ENCODE data around the gene SLC2A4.
"Not testable (repeated sequence)": the region's sequence is repeated elsewhere in the genome, so short reads cannot be mapped to it uniquely, and the experiment has no call there.

The SLC2A4 gene

DNA sequence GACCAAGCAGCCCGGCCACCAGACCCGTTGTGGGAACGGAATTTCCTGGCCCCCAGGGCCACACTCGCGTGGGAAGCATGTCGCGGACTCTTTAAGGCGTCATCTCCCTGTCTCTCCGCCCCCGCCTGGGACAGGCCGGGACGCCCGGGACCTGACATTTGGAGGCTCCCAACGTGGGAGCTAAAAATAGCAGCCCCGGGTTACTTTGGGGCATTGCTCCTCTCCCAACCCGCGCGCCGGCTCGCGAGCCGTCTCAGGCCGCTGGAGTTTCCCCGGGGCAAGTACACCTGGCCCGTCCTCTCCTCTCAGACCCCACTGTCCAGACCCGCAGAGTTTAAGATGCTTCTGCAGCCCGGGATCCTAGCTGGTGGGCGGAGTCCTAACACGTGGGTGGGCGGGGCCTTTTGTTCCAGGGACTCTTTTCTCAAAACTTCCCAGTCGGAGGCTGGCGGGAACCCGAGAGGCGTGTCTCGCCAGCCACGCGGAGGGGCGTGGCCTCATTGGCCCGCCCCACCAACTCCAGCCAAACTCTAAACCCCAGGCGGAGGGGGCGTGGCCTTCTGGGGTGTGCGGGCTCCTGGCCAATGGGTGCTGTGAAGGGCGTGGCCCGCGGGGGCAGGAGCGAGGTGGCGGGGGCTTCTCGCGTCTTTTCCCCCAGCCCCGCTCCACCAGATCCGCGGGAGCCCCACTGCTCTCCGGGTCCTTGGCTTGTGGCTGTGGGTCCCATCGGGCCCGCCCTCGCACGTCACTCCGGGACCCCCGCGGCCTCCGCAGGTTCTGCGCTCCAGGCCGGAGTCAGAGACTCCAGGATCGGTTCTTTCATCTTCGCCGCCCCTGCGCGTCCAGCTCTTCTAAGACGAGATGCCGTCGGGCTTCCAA lies at the start of gene SLC2A4:
TSS of gene SLC2A4 (plus strand) at position 645 of the 879 bp plus-strand sequence. CDS start at position 862, 217 bp downstream.
- DNase-seq (ENCODE audit: low spot score) (peak; percentile 61), FAIRE-seq (no peak)

DNA sequence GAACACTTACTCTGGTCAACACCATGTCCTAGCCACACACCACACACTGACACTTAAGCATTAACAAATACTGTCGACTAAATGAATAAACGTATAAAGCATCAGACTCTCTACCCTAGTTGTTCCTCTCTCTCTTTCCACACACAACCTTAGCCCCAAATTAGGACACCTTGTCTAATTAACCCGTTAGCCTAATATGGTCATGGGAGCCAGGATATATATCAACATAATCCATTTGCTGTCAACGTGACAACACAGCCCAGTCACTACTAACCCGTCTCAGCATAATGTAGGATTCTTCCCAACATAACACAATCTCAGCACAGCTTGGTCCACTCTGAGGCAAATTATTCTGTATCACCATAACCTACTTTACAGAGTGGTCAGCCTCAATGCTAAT lies 49.4 kb upstream of the SLC2A4 start:
- FAIRE-seq, result no peak

DNA sequence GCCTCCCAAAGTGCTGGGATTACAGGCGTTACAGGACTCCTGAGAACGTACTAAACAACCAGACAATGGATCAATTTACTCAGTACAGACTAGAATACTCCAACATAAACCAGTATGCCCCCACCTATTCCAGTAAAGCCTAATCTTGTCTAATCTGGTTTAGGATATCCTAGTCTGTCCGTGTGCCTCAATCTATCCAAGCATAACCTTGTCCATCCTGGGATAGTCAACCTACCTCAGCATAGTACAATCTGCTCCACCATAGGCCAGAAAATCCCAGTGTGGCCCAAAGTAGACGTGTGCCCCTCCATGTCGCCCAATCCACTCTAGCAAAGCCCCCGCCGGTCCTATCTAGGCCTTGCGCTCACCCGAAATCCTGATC lies 47.8 kb upstream of the SLC2A4 start:
- DNase-seq (ENCODE audit: low spot score), result no peak

More for the DNA sequence above, 49.4 kb upstream of the SLC2A4 start:
- DNase-seq (ENCODE audit: low spot score), result no peak

DNA sequence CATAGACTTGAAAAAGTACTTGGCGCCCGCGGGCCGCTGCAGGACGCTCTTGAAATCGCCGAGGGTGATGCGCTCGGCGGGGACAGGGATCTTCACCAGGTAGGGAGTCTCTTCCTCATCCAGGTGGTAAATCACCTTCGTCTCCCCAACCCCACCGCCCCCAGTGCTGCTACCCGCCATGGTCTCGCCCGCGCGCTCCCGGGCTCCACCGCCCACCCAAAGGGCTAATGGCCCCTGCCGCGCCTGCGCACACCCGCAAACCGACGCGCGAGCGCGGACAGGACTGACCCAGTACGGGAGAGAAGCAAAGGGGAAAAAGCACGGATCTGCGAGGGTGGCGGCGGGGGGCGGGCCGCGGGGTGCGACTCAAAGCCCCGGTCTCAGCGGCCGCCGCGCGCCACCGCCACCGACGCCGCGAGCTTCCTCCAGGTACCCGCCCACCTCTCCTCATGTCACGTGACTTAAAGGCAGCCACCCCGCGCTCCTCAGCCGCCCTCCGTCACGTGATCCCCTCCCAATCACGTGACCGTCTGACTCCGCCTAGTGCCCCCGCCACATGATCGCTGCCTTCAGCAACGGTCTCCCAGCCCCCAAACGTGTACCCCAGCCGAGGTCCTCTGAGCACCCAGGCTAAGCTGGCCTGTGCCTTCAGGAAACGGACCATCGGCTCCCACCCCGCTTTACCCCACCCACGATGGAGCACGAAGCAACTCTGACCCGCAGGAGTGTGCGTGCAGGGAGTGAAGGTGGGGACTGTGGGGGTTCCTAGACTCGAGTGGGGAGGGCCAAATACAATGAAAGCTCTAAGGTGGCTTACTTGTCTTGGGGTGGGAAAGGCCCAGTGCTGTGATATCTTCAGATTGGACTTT lies 47.2 kb upstream of the SLC2A4 start, which contains the start of gene DVL2:
TSS of gene DVL2 (minus strand) at position 435 of the 869 bp plus-strand sequence. CDS start at position 180, 255 bp downstream.
- DNase-seq (ENCODE audit: low spot score), result peak; percentile 83
- no peak for FAIRE-seq

More for the DNA sequence above, 47.8 kb upstream of the SLC2A4 start:
- no peak for FAIRE-seq

DNA sequence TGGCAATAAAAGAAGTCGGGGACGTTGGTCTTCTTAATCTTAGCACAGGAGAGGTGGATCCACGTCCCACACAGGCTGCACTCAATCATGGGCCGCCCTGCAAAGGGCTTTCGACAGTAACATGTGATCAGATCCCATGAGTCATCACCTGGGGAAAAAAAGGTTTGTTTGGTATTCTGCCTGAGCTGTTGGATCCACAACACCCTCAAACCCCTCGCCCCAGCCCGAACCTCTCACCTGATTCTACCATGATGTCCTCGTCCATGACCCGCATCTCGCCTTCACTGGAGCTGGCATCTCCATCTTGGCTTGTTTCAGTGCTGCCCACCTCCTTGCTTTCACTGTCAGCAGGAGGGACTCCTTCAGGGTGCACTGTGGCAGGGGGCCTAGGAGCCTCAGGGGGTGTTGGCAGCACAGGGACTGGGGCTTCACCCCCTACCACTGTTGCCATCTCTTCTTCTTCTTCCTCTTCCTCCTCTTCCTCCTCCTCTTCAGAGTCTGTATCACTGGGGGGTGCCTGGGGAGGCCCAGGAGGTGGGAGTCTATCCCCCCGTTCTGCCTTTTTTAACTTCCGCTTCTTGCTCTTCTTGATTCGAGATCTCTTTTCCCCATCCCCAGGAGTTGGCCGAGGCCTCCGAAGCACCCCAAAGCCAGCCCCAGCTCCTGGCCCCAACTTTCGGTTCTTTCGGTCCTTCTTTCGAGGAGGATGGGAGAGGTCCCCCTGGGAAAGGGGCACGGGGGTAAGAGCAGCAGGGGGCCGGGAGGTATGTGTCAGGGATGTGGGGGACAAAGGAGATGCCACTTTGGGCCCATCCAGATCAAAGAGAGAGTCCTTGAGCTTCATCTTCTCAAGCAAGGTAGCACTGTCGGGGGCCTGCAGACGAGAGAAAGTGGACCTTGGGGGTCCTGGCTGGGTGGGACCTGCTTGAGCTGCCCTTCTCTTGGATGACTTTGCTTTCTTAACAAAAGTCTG lies 45.5 kb upstream of the SLC2A4 start:
- DNase-seq (ENCODE audit: low spot score) (no peak), FAIRE-seq (no peak)

DNA sequence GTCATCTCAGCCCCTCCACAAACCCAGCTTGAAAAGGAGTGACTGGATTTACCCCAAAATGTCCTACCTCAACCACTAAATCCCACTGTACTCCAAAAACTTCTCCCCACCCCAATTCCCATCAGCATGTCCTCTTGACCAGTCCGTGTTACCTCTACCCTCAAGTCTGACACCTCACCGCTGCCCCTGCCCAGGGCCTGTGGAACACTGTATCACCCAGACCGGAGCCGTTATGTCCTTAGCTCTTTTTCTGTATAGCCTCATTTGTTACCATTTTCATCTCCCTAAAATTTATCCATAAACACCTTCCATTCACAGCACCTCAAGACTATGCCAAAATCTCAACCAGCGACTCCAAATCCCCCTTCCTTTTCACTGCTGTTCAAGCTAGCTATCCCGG lies 44.7 kb upstream of the SLC2A4 start:
- FAIRE-seq, result no peak

DNA sequence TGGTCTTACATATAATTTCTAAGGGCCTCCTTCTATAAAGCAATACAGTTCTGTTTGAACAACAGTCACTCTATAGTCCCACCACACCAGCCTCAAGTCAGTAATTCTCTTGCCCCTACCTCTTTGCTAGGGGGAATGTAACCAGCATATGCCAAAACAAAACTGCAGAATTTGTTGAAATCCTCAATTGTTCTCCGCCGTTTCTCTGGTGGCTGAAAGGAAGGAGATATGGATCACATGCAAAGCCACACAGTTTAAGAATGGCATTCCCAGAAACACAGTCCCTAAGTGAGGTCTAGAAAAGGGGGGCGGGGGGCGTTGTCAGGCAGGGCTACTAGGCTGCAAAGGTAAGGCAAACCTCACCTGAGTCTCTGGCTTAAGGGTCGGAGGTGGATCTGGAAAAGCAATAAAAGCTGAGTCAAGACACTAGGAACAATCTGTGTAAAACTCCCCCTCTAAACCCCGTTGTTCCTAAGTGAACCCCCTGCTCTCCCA lies 44.2 kb upstream of the SLC2A4 start:
- DNase-seq (ENCODE audit: low spot score), result no peak
- FAIRE-seq, result no peak

More for the DNA sequence above, 44.7 kb upstream of the SLC2A4 start:
- DNase-seq (ENCODE audit: low spot score), result no peak

DNA sequence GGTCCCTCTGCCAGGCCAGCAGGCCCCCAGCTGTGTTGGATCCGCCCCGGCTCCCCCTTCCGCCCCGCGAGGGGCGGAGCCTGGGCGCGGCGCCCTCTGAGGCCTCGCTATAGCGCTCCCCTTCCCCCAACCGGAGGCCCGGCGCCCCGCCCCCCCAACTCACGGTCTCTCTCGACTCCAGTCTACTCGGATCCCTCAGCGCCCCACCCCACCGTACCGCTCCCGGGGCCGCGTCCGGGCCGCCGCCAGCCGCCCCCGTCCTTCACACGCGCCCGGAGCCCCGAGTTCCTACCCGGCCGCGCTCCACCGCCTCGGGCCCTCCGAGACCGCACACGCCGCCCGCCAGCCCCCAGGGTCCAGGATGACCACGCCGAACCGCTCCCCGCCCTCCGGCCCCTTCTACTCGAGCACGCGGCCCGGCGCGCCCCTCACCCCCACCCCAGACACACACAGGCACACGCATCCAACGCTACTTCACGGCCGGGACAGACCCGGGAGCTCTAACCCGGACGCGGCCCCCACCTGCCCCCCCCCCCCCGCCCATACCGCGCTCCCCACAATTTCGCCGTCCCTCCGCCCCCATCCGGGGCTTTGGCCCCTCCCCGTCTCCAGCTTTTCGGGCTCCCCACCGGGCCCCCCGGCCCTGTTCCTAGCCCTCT lies 43.6 kb upstream of the SLC2A4 start:
- DNase-seq (ENCODE audit: low spot score) (no peak), FAIRE-seq (no peak)

DNA sequence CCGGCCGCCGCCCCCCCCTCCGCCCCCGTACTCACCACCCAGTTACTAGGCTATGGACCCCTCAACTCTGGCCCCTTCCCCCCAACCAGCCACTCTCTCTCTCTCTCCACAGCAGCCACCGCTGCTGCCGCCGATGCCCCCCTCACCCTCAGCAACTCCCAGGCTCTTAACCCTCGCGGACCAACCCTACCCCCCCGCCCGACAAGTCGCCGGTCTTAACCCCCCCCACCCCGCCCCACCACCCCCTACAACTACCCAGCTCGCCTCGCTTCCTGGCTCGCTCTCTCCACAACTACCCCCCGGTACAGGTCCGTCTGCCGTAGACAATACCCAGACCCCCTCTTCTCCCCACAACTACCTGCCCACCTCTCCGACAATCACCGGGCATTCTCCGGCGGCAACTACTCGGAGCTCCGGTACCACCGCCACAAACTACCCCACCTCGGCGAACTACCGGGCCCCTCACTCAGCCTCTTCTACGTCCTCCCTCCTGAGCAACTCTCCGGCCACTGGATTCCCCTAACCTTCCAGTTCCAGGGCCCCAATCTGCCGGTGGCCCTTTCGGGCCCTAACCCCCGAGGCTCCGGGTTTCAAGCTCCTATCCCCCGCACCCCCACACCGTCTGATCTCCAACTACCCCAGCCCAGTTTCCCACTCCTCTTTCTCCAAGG lies 43.0 kb upstream of the SLC2A4 start:
- FAIRE-seq, result no peak
- peak; percentile 8 for DNase-seq (ENCODE audit: low spot score)

DNA sequence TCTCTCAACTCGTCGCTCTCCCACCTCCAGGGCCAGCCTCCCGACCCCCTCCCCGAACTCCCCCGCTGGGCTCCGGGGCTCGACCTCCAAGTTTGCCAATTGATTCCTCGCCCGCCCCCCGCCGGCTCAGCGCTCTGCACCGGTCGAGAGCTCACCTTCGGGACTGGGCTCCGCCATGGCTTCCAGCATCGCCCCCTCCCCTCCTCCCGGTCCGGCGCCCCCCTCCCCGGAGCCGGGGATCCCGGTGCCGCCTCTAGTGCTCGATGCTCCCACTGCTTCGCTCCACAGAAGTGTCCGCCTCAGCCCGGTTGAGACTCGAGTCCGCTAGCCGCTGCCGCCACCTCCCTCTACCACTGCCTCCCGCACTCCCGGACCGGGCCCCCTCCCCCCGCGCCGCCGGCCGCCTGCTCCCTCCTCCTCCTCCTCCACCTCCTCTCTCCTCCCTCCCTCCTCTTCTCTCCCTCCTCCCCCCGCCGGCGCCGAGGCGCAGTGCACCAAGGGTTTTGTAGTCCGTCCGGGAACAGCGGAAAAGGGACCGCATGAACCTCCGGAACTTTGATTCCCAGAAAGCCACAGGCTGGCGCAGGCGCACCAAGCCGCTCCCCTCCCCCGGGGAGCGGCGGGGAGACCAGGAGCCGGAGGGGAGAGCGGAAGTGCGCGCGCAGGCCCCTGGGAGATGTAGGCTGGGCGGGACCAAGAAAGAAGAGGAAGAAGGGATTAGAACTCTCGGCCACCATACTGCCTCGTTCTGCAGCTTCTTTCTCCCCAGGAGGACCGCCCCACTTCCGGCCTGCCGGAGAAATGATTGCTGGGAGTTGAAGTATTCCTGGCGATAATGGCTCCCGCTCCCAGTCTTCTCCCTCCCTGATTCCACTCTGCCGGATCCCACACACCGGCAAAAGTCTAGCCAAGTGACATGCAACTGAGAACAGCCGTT lies 42.2 kb upstream of the SLC2A4 start, which contains the start of gene PHF23:
TSS of gene PHF23 (minus strand) at position 367 of the 937 bp plus-strand sequence. CDS start at position 189, 178 bp downstream.
- FAIRE-seq (peak; percentile 80), DNase-seq (ENCODE audit: low spot score) (peak; percentile 98)

DNA sequence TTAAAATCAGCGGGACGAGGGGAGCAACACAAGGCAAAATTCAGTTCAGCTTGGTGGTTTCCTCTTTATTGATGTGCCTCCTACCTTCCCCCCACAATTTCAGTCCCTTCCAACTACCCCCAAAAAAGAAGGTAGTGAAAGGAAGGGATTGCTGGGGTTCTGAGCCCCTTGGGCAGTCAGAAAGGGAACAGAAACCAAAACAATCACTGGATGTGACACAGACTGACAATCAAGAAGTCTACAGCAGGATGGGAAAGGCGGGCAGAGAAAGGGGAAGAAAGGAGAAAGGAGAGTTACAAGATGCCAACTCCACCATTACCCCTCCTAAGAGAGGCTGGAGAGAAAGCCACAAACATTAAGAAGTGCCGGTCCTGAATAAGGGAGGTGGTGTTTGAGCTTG lies 41.1 kb upstream of the SLC2A4 start:
- FAIRE-seq (no peak), DNase-seq (ENCODE audit: low spot score) (no peak)

DNA sequence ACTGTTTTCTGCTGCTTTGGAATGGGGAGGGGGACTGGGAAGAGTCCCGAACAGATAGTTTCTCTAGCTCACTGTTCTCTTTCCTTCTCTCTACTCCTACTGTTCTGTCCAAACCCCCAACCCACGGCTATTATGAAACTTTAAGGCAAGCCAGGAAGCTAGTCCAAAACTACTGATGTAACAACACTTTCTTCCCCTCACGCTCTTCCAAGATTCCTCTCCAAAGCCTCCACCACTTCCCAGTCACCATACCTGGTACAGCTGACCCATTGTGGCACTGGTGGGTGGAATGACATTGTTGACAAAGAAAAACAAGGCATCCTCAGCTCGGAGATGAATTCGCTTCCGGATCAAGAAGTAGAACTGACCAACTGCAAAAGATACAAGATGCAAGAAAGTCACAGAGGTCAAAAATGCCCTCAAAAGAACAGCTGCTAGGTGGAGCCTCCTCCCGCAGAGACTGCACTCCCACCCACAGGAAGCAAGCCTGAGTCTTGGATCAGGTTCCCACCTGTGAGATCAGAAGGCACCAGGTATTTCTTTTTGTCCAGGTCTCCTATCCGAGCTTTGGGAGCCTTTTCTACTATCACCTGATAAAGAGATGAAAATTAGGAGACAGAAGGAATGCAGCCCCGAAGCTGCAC lies 40.3 kb upstream of the SLC2A4 start:
- no peak for FAIRE-seq
- no peak for DNase-seq (ENCODE audit: low spot score)

DNA sequence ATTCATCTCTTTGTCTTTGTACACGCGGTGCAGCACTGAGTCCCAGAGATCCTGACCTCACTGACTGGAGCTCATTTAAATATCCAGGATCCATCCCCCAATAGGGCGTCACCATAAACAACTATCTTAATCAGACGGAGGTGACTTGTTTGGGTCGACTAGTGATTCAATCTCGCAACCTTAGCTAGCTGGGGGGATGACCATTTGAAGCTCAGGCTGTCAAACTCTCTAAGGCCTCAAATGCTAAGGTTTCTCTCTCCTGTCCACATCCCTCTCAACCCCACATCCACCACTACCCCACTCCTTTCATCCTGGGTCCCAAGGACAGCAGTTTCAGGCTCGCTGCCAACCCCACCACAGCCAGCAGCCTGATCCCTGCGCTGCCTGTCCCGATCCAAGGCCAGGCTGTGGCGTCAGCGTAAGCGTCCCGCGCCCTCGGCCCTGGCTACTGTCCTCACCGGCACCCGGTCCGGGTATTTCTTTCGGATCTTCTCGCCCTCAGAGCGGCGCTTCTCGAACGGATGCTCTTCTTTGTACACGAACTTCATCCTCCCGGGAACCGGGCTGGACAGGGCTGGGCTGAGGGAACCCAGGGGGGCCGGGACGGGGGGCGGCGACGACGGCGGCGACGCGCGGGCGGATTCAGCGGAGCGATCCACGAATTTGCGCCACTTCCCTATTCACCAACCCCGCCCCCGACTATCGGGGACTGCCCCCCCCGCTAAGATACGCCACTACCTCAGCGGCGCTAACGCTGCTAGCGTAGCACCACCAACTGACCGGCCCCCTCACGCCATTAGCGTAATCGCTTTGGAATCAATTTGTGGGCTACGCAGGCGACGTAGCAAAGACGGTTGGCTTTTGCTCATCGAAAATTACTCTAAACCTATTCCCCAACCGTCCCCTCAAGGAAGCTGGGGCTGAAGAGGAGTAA lies 39.5 kb upstream of the SLC2A4 start, which contains the start of gene GABARAP:
TSS of gene GABARAP (minus strand) at position 667 of the 934 bp plus-strand sequence. CDS start at position 548, 119 bp downstream.
- FAIRE-seq, result peak; percentile 42
- DNase-seq (ENCODE audit: low spot score), result peak; percentile 60

DNA sequence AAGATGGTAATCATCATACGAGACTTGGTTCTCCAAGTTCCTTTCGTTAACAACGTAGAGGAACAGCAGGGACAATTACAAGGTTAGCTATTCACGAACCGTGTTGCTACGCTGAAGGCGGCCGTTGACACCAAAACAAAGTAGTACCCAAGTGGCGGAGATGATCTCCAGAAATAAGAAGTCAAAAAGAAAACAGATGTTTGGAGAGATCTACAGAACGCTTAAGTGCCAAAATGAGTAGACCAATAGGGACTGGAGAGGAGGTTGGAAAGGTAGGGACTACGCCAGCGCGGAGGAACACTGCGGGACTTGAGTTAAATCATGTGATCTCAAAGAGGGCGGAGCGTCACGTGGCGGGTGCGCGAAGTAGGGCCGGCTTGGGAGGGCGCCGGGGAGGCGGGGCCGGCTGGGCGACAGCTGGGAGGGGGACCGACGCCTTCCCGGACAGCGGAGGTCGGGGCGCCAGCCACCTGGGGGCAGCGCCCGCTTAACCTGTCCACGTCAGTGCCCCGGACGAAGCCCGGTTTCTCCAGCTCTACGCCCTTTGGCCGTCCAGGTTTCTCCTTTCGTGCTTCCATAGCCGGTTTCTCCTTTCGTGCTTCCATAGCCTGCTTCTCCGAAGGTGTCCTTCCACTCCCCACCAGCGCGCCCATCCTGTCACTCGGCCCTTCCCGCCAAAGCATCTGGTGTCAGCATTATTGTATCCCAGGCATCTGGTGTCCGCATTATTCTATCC lies 38.6 kb upstream of the SLC2A4 start:
- no peak for FAIRE-seq
- peak; percentile 71 for DNase-seq (ENCODE audit: low spot score)

DNA sequence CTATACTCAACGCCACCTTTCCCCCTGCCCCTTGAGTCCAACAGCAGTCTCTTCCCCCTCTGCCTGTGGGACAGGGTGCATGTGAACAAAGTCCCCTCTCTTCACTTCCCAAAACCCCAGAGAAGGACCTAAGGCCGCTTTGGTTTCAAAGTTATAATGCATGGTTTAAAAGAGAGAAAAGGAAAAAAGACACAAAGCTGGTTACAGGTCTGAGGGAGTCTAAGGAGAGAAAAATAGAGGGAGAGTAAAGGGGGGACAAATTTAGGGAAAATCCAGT lies 38.1 kb upstream of the SLC2A4 start:
- no peak for FAIRE-seq
- DNase-seq (ENCODE audit: low spot score), result no peak

DNA sequence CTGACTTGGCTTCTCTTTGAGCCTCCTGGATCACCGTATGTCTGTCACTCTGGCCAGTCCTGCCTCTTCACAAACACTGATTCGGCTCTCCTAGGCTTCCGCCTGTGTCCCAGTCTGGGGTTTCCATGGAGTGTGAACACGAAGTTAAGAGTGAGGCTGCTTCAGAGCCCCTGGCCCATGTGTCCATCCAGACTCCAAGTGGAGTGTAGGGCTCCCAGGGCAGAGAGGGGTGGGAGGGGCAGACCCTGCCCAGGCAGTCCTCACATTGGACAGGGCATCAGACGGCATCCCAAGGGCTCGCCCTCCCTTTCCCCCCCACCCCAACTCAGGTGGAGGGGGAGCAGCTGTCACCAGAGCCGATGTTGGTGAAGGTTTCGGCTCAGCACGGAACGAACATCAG lies 37.7 kb upstream of the SLC2A4 start:
- DNase-seq (ENCODE audit: low spot score); FAIRE-seq: not testable (repeated sequence)

All from RCC 7860 (cell line).